NCI-H526 (cell line): ENCODE results near the gene LANCL2.
A peak's percentile ranks its signal among the peaks of the same experiment; 100 is the strongest.
"Not testable (repeated sequence)": the region's sequence is repeated elsewhere in the genome, so short reads cannot be mapped to it uniquely, and the experiment has no call there.

ENCODE experiments used
- DNase-seq, 2 experiments: peaks; one replicate each; lab custom pipeline; 2025; lab: John Stamatoyannopoulos, UW

LANCL2 gene

GRCh38 chr7:55365205-55365674, at the start of gene LANCL2:
TSS of gene LANCL2 (plus strand) at chr7:55365337. CDS start at chr7:55366026, 689 bp downstream.
- peak; percentile 62 to 91 for DNase-seq

GRCh38 chr7:55325371-55325792, 39.8 kb upstream of the LANCL2 start:
- DNase-seq, result no peak

GRCh38 chr7:55326081-55326835, 38.9 kb upstream of the LANCL2 start:
- no peak for DNase-seq

GRCh38 chr7:55326945-55327626, 38.1 kb upstream of the LANCL2 start:
- no peak for DNase-seq

- no peak for DNase-seq
Observed at GRCh38 chr7:55335151-55335550, 30.0 kb upstream of the LANCL2 start.

- DNase-seq, result no peak
Observed at GRCh38 chr7:55335786-55336185, 29.4 kb upstream of the LANCL2 start.

GRCh38 chr7:55336540-55336939, 28.6 kb upstream of the LANCL2 start:
- no peak for DNase-seq

- DNase-seq, result no peak
Observed at GRCh38 chr7:55339033-55340000, 25.8 kb upstream of the LANCL2 start.

GRCh38 chr7:55342216-55342871, 22.8 kb upstream of the LANCL2 start:
- DNase-seq, result no peak

- no peak for DNase-seq
Observed at GRCh38 chr7:55343002-55343781, 21.9 kb upstream of the LANCL2 start.

- DNase-seq, result no peak
Observed at GRCh38 chr7:55343860-55344606, 21.1 kb upstream of the LANCL2 start.

GRCh38 chr7:55344840-55345239, 20.3 kb upstream of the LANCL2 start:
- no peak for DNase-seq

GRCh38 chr7:55345292-55345691, 19.8 kb upstream of the LANCL2 start:
- no peak for DNase-seq

GRCh38 chr7:55348502-55348901, 16.6 kb upstream of the LANCL2 start:
- no peak for DNase-seq

- no peak for DNase-seq
Observed at GRCh38 chr7:55349121-55349520, 16.0 kb upstream of the LANCL2 start.

GRCh38 chr7:55350281-55350680, 14.9 kb upstream of the LANCL2 start:
- DNase-seq, result no peak

- DNase-seq, result no peak
Observed at GRCh38 chr7:55351263-55351662, 13.9 kb upstream of the LANCL2 start.

- DNase-seq, result not testable (repeated sequence)
Observed at GRCh38 chr7:55352947-55353273, 12.2 kb upstream of the LANCL2 start.

- no peak for DNase-seq
Observed at GRCh38 chr7:55360486-55360885, 4.7 kb upstream of the LANCL2 start.

- DNase-seq, result no peak
Observed at GRCh38 chr7:55361560-55361959, 3.6 kb upstream of the LANCL2 start.
